8988T (cell line): ENCODE results near the gene SRL.

Experiments
- DNase-seq: peaks from one replicate; pipeline ENCODE4 v3.0.0; 2011

SRL gene

GRCh38 chr16:4194661-4195060 lies 47.2 kb downstream of the SRL start:
- DNase-seq = no peak

- no peak for DNase-seq
Observed at GRCh38 chr16:4193920-4194319, 48.0 kb downstream of the SRL start.

- DNase-seq = no peak
Observed at GRCh38 chr16:4192206-4192605, 49.7 kb downstream of the SRL start.

GRCh38 chr16:4190712-4191333 lies 51.1 kb downstream of the SRL start:
- DNase-seq = no peak

- DNase-seq = no peak
Observed at GRCh38 chr16:4190086-4190485, 51.8 kb downstream of the SRL start.

- DNase-seq = no peak
Observed at GRCh38 chr16:4184038-4184702, 57.7 kb downstream of the SRL start.

GRCh38 chr16:4183237-4184037 lies 58.4 kb downstream of the SRL start:
- DNase-seq = peak; percentile 89

- DNase-seq = no peak
Observed at GRCh38 chr16:4182581-4183236, 59.2 kb downstream of the SRL start.

GRCh38 chr16:4180511-4180910 lies 61.4 kb downstream of the SRL start:
- no peak for DNase-seq

- no peak for DNase-seq
Observed at GRCh38 chr16:4179763-4180260, 62.1 kb downstream of the SRL start.

- DNase-seq = no peak
Observed at GRCh38 chr16:4179020-4179419, 62.9 kb downstream of the SRL start.

- no peak for DNase-seq
Observed at GRCh38 chr16:4178468-4179010, 63.3 kb downstream of the SRL start.

- peak; percentile 38 for DNase-seq
Observed at GRCh38 chr16:4176906-4177417, 64.9 kb downstream of the SRL start.

GRCh38 chr16:4175849-4176248 lies 66.0 kb downstream of the SRL start:
- DNase-seq = no peak

GRCh38 chr16:4172070-4172469 lies 69.8 kb downstream of the SRL start:
- no peak for DNase-seq

GRCh38 chr16:4169415-4169814 lies 72.5 kb downstream of the SRL start:
- DNase-seq = no peak

GRCh38 chr16:4166821-4167220 lies 75.1 kb downstream of the SRL start:
- no peak for DNase-seq

- DNase-seq = no peak
Observed at GRCh38 chr16:4160658-4161430, 81.0 kb downstream of the SRL start.

GRCh38 chr16:4159726-4160125 lies 82.2 kb downstream of the SRL start:
- DNase-seq = no peak

- DNase-seq = no peak
Observed at GRCh38 chr16:4158143-4159093, 83.5 kb downstream of the SRL start.

- no peak for DNase-seq
Observed at GRCh38 chr16:4157376-4157825, 84.5 kb downstream of the SRL start.
